GM12801 (cell line): ENCODE results near the gene MRPL37.

Experiments used
- TF ChIP-seq, protein P1 (sequence below): IDR thresholded peaks from one replicate; pipeline ENCODE4 v1.5.1; 2011; ENCODE audit warnings: control low read depth; ENCODE audit not compliant: insufficient read length; ENCODE audit errors: extremely low read depth

The MRPL37 gene

DNA sequence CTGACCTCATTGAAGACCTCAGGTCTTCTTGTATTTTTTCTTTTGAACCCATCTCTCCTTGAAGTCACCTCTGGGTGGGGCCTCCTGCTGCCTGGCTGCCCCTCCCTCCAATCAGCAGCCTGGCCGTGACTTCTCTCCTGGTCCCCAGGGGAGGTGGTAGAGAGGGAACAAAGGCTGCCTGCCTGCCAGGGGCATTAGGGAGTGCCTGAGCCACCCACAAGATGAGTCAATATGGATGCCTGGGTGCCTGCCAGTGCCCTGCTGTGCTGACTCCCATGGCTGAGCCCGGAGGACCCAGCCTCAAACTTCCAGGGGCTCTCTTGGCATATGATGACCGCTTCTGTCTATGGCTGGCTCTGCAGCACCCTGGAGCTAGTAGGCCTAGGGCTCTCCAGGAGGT is 41.9 kb upstream of the MRPL37 start:
- TF ChIP-seq, protein P1, sequence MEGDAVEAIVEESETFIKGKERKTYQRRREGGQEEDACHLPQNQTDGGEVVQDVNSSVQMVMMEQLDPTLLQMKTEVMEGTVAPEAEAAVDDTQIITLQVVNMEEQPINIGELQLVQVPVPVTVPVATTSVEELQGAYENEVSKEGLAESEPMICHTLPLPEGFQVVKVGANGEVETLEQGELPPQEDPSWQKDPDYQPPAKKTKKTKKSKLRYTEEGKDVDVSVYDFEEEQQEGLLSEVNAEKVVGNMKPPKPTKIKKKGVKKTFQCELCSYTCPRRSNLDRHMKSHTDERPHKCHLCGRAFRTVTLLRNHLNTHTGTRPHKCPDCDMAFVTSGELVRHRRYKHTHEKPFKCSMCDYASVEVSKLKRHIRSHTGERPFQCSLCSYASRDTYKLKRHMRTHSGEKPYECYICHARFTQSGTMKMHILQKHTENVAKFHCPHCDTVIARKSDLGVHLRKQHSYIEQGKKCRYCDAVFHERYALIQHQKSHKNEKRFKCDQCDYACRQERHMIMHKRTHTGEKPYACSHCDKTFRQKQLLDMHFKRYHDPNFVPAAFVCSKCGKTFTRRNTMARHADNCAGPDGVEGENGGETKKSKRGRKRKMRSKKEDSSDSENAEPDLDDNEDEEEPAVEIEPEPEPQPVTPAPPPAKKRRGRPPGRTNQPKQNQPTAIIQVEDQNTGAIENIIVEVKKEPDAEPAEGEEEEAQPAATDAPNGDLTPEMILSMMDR = no peak

GRCh38 chr1:54159733-54160316 is 40.1 kb upstream of the MRPL37 start:
- TF ChIP-seq, protein P1 = no peak

GRCh38 chr1:54160351-54160750 is 39.6 kb upstream of the MRPL37 start:
- TF ChIP-seq, protein P1 = no peak

DNA sequence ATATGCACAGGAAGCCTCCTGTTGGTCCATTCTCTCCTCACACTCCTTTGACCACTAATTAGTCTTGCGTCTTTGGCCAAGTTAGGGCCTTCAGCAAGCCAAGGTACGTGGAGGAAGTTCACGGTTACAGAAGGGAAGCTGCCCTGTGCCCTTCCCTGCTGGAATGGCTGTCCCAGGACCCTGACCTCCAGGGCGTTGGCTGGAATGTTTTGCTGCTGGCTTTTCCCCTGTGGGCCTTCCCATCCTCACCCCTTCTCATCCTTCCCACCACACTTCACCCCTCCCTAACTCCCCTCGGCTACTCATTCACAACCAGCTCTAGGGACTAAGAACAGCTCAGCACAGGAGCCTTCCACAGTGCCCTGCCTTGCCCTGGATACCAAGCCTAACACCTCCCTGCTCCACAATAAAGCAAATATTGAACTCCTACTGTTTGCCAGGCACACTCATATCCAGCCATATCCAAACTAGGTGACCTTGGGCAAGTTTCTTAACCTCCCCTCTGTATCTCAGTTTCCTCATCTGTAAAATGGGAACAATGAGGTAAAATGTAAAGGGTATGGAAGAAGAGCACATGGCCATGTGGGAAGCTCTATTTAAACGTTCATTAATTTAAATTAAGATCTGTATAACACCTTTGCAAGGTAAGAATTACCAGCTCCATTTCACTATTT is 38.3 kb upstream of the MRPL37 start:
- TF ChIP-seq, protein P1 = no peak

DNA sequence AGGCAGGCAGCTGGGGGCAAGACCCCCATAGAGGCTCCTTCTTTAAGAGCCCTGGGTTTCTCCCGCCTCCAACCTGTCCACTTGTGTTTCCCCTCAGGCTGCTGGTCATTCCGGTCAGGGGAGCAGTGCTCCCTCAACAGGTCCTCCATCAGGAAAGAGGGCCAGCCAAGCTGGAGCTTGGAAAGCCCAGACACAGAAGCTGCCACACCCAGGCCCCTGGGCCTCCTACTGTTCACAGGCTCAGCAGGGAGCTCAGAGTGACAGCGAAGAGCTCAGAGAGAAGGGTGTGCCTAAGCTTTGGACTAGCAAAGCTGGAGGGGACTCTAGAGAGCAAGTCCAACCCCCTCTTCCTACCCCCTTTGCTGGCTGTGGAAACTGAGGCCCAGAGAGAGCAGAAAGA is 36.9 kb upstream of the MRPL37 start:
- TF ChIP-seq, protein P1 = no peak

- TF ChIP-seq, protein P1 = no peak
Measured at GRCh38 chr1:54163573-54163972, 36.4 kb upstream of the MRPL37 start.

DNA sequence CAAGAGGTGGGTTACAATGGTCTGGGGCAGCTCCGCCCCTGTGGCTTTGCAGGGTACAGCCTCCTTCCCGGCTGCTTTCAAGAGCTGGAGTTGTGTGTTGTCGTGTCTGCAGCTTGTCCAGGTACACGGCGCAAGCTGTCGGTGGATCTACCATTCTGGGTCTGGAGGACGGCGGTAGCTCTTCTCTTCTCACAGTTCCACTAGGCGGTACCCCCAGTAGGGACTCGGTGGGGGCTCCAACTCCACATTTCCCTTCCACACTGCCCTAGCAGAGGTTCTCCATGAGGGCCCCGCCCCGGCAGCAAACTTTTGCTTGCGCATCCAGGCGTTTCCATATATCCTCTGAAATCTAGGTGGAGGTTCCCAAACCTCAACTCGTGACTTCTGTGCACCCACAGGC is 34.8 kb upstream of the MRPL37 start:
- TF ChIP-seq, protein P1 = no peak
